ENCODE measurements around the gene TMEM239.
"Not testable (repeated sequence)": the region's sequence is repeated elsewhere in the genome, so short reads cannot be mapped to it uniquely, and the experiment has no call there.

Gene TMEM239

DNA sequence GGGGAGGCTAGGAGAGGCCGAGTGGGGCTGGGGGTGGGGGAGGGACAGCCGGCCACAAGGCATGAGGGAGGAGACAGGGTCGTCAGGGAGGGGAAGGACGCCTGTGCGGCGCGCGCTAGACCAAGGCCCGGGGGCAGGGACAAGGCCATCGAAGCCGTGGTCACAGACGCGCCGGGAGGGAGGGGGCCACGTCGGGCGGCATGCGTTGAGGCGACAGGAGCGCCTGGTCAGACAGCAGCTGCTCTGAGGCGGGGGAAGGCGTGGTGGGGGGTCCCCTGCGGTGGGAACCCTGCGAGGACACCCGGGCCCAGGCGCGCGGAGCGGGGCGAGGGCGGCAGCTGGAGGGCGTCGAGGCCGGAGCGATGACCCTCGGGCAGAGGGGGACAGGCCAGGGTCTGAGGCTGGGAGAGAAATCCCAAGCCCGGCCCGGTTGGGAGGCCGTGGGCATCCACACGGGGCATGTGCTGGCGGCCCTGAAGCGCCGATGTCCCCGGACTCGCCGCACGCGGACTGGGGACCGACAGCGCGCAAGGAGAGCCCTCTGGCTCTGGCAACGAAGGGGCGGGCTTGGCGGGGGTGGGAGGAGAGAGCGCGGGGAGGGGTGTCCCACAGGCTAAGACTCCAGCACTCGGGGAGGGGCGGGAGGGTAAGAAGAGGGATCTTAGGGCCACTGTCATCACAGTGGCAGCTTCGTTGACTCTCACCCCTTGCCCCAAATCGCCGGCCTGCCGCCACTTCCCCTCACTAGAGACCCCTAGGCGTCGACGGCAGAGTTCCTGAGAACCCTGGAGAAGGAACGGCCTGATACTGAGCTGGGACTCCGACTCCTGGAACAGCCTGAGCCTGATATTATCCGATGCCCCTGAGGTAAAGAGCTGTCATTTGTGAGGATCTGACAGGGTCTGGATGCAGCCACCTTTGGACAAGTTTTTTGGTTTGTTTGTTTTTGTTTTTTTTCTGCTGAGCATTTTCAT lies 5.0 kb downstream of the TMEM239 start:
- DNase-seq (ENCODE audit: low read depth): no peak

DNA sequence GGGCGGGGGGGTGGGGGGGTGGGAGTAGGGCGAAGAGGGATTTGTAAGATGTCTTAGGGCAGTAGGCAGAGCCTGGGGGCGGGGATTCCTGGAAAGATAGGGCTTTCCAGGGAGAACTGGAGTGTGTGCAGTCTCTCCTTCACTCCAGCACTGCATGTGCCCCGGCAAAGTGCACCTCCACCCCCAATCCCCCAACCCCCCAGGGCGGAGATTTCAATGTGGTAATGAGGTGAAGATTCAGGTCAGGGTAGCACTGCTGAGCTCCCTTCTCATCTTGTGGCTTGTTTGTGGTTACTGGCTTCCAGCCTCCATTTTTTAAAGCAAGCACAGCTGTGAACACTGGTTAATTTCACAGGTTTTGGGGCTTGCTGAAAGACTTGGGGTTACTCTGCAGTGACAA lies 5.9 kb downstream of the TMEM239 start:
- peak; percentile 18 for DNase-seq (ENCODE audit: low read depth)

DNA sequence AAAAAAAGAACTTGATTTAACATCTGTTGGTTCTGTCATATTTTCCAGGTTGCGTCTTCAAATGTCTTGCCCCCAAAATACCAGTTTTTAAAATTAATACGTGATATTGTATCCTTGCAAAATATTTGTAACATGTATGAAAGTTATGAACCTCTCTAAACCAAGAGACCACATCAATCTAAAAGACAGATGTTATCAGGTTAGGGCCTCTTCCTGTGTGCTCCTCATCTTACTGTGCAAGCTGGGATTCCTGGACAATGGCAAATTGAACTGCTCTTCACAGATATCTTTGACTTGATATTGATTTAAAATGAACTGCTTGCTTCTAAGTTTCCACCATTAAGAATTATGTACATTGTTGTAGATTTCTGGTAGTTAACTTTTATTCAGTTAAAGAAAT lies 9.6 kb downstream of the TMEM239 start:
- no peak for DNase-seq (ENCODE audit: low read depth)

DNA sequence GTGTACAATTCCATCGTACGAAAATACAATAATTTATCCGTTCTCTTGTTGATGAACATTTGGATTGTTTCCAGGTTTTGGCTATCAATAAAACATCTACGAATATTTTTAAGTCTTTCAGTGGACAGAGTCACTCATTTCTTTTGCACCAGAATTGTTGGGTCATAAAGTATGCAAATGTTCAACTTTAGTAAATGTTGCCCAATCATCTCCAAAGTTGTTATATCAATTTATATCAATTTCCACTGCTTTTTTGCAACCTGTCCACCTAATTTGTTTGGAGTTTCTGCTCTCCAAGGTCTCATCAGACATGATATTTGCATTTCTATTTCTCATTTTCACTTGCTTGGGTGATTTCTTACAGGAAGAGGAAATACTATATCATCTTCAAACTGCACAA lies 10.5 kb downstream of the TMEM239 start:
- DNase-seq (ENCODE audit: low read depth): no peak

DNA sequence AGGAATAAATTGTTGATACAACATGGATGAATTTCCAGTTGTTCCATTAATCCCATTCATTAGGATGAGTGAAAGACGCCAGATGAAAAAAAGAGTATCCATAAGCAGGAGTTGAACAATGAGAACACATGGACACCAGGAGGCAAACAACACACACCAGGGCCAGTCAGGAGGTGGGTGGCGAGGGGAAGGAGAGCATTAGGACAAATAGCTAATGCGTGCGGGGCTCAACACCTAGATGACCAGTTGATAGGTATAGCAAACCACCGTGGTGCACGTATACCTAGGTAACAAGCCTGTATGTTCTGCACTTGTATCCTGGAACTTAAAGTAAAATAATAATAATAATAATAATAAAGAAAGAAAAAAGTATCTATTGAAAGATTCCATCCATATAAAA lies 13.2 kb downstream of the TMEM239 start:
- no peak for DNase-seq (ENCODE audit: low read depth)

DNA sequence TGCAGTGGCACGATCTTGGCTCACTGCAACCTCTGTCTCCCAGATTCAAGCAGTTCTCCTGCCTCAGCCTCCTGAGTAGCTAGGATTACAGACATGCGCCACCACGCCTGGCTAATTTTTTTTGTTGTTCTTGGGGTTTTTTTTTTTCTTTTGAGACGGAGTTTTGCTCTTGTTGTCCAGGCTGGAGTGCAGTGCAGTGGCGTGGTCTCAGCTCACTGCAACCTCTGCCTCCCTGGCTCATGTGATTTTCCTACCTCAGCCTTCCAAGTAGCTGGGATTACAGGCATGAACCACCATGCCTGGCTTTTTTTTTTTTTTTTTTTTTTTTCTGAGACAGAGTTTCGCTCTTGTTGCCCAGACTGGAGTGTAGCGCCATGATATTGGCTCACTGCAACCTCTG lies 15.0 kb downstream of the TMEM239 start:
- not testable (repeated sequence) for DNase-seq (ENCODE audit: low read depth)

DNA sequence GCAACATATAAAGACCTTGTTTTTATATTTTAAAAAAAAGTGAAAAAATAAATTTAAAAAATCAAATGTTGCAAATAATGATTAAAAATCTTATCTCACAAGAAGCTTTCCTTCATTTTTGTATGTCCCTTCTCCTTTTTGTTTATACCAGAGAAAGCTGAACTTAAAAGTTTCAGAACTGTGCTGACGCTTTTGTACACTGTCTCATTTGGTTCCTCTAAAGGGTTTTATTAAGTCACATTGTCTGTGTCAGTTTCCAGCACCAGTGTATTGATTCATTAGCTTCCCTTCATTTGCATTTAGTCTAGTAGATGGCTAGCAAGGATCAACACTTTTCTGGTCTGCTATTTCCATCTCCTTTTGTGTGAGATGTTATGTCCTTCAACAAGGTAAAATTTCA lies 17.6 kb downstream of the TMEM239 start:
- DNase-seq (ENCODE audit: low read depth): no peak

DNA sequence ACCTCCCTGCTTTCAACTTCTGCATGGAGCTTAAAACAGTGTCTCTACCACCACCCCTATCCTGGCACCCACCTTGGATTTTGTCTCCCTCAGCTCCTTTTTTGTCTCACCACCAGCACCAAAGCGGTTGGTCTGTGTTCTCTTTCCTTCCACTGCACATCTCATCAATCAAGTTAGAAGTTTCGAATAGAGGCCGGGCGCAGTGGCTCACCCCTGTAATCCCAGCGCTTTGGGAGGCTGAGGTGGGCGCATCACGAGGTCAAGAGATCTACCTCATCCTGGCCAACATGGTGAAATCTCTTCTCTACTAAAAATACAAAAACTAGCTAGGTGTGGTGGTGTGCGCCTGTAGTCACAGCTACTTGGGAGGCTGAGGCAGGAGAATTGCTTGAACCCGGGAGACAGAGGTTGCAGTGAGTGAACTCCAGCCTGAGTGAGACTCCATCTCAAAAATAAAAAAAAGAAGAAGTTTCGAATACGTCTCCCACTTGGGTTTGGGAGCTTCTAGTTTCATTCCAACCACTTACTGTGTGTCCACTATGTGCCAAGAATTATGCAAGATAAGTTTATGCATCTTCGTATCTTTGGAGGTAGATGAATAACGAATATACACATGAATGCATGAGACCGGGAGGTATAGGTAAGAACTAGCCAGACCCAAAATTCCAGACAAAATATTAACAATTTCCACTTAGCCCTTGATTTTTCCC lies 18.4 kb downstream of the TMEM239 start:
- no peak for DNase-seq (ENCODE audit: low read depth)

DNA sequence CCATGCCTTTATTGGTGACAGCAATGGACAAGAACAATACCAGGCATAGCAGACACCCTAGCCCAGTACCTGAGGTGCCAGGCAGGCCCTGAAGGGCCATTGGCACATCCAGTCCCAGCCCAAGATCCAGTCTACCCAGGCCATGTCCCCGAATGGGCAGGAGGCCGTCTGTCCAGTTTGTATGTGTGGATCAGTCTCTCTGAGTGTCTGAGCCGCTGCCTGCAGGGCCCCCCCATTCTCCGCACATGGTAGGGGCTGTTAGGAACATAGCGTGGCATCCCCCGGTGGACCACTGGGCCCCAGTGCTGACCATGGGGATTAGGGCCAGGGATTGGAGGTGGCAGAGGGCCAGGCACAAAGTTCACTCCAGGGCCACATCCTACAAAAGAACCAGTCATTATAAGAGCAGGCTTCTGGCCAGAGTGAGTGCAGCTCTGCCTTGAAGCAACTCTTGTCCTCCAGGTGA lies 19.2 kb downstream of the TMEM239 start:
- no peak for DNase-seq (ENCODE audit: low read depth)

DNA sequence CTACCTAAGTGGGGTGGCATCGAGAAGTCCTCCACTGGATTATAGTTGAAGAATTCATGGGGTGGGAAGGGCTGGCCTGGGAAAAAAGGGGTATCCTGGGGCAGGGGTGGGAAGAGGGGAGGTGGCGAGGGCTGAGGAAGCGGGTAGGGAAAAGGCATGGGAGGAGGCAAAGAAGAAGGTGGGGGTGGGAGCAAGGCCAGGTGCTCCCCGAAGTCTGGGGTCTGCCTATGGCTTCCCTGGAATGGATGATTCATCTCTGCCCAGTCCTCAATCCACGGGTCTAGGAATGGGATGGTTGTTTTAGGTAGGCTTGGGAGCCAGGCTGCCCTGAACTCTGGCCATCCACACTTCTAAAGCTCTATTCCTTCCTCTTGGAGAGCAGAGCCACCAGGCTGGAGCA lies 19.9 kb downstream of the TMEM239 start:
- DNase-seq (ENCODE audit: low read depth): no peak

DNA sequence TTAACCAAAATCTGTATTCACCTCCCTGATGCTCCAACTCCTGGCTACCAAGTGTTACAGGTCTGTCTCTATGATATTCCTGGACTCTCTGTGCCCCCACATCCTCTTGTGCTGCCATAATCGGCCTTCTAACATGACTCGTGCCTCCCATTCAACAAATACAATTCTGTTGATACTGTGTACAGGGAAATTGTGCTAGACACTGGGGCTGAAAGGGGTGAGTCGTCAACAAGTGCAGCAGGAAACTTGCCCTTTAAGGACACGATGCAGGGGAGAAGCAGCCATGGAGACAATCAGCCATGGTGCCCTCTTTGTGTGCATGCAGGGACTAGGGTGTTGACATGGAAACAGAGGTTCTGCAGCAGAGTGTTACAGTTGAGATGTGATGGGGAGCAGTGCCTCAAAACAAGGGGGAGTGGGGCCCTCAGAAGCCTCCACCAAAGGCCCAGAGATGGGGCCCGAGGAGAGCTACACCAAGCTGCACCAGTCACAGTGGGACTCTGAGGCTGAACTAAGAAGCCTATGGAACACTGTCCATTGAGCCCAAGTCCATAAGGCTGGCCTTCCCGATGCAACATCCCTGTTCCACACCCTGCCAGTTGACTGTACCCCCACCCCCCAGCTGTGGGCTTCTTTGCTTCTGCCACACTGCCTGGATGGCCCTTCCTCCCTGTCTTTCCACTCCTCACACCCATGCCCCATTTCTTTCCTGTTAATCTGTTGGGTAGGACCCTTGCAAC lies 21.2 kb downstream of the TMEM239 start:
- DNase-seq (ENCODE audit: low read depth): no peak

DNA sequence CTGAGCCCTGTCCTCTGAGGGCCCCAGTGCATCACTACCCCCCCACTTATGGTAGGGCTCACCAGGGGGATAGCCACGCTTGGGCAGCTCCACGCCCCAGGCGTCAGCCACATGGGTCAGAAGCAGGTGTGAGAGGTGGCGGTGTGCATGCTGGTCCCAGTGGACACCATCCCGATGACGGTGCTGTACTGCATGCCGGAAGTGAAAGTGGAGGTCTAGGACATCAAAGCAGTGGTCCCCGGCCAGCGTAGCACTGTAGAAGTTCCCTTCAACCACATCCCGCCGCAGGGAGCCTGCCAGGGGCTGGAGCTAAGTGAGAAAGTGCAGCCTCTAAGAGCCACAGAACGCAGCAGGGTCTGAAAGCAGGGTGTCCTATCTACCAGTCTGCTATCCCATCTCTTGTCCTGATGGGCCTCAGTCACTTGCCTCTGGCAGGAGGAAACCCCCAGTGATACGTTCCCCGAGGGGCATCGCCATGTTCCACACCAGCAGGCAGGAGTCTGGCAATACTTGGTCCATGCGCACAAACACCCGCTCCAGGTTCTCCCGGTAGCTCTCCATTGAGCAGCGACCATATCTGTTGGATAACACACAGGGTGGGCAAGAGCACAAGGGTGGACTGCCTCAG lies 22.1 kb downstream of the TMEM239 start:
- no peak for DNase-seq (ENCODE audit: low read depth)

DNA sequence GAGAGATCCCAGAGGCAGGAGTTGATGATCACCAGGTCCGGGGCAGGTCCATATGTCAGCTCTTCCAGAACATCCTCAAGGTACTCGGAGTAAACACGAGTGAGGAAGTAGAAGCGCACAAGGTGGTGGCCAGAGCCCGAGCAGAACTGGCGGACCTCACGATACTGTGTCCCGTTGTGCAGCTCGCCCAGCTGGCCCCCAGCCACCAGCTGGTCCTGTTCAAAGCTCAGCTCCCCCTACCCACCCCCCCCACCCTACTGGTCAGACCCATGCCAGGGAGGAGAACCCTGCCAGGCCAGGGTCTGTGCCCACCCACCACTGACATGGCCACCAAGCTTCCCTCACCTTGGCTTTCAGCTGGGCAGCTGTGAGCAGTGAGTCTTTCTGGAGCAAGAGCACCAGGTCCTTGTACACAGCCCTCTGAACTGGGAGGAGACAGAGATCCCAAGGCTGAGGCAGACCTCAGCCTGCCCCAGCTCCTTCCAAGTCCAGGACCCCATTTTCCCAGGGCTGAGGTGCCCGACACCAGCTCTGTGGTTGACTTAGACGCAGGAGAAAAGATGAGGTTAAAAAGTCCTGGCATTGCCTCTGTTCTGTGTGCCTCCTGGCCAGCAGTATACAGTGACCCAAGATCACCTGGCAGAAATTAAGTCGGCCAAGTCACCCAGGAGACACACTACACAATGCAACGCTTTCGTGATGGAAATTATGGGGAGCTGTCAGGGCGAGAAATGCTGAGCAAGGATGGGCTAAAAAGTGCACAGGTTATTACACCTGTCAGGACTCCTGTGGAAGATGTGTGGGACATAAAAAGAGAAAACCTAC lies 22.9 kb downstream of the TMEM239 start:
- no peak for DNase-seq (ENCODE audit: low read depth)

DNA sequence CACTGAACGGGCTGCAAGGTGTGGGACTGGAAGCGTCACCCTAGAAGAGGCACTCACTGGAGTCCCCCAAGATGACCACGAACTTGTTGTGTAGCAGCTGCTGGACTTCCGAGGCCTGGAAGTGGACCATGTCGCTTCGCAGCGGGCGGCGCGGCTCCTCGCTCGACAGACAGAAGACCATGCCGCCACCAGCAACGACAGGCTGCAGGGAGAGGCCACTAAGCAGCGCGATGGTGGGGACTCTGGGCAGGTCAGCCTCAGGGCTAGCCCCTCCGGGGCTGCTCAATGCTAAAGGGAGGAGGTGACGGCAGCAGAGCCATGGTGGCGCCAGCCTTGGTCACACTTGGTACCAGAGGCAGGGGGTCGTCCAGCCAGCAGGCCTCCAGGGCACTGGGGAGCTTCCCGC lies 23.6 kb downstream of the TMEM239 start:
- DNase-seq (ENCODE audit: low read depth): no peak

DNA sequence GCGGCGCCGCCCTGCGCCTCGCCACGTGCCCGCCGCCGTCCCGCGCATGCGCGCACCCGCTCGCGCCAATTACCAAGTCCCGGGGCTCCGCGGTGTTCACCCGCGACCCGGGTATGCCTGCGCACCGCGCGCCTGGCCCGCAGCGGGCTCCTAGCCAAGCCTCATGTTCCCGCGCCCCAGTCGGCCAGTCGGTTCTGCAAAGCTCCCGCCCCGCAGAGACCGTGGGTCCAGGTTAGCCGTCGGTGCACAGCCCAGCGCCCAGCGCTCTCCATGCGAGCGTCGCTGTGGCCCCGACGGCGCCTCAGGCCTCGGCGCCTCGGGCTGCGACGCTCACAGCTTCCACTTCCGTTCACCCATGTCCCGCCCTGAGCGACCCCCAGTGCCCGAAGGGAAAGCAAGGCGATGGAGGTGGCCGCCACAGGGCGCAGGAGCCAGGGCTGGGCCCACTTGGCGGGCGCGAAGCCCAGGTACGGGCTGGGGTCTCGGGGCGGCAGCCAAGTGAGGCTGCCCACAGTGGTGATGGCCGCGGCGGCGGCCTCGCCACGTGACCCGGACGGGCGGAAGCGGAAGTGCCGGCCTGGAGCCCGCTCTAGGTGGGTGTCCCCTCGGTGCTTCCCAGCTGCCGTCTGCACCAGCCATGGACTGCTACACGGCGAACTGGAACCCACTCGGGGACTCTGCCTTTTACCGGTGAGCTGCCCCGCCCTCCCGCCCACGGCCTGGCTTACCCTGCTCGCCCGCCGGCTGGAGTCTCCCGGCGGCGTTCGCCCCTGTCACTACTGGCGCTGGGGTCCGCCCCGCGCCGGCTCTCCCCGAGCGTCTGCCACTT lies 24.2 kb downstream of the TMEM239 start, which contains the start of the genes PCED1A and VPS16:
TSS of gene PCED1A (minus strand) at position 518 of the 829 bp plus-strand sequence. CDS start 743 bp downstream, outside the sequence.
TSS of gene VPS16 (plus strand) at position 608 of the 829 bp plus-strand sequence. CDS start at position 638, 30 bp downstream.
- DNase-seq (ENCODE audit: low read depth): peak; percentile 82

DNA sequence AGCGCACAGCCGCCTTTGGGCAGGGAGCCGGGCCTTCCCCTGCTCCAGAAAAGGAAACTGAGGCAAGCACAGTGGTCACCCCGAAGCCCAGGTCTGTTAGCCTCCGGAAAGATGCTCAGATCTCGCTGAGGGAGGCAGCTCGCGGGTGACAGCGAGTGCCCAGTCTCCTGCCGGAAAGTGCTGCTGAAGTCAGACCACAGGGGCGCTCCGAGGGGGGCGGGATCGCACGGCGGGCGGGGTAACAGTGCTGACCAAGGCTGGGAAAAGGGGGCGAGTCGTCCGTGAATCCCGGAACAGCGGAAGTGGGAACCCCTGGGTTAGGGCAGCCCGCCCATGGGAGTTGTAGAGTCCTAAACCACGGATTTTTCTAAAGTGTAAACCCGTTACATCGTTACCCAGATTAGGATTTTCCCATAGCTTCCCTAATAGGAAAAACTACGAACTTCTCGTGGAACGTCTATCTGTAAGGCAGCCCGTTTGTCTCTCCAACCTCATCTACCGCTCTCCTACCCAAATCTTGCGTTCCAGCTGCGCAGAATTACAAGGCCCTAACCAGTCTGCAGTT lies 24.9 kb downstream of the TMEM239 start:
- no peak for DNase-seq (ENCODE audit: low read depth)

DNA sequence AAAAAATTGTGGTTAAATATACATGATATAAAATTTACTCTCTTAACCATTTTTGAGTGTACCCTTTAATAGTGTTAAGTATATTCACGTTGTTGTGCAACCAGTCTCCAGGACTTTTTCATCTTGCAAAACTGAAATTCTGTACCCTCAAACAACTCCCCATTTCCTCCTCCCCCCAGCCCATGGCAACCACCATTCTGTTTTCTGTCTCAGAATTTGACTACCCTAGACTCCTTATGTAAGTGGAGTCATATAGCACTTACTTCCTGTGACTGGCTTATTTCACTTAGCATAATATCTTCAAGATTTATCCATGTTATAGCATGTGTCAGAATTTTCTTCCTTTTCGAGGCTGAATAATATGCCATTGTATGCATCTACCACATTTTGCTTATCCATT lies 29.4 kb downstream of the TMEM239 start:
- DNase-seq (ENCODE audit: low read depth): no peak

DNA sequence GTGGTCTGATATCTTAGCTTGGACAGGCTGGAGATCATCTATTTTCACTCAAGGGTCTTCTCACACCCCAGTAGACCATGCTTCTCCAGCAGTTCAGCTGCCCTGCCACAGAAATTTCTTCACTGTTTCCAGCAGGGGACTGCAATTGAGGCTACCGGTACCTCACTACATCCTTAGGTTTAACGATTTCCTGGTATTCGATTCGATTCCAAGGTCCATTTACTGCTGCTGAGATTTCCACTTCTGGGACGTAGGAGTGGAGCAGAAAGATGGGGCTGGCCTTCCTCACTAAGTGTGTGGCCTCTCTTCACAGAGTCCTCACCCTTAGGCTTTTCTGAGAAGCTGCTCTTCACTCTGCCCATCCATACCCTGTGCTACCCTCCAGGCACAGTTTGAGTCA lies 30.5 kb downstream of the TMEM239 start:
- no peak for DNase-seq (ENCODE audit: low read depth)

DNA sequence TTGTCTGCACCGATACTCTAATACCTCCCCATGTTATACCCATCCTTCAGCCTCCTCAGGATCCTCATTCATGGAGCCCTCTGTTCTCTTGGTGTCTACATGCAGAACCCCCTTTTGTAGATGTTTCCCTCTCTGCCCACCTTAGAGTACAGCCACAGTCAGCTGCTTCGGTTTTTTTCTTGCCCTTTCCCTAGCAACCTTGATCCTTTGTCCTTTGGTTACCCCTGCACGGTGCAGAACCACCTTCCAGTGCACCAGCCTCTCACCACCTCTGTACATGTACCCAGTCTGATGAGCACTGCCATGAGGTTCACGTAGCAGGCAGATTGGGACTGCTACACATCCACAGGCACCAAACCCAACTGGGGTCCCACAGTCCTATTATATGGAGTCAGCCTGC lies 31.6 kb downstream of the TMEM239 start:
- no peak for DNase-seq (ENCODE audit: low read depth)
